ENCODE measurements around the gene METTL22.

DNA sequence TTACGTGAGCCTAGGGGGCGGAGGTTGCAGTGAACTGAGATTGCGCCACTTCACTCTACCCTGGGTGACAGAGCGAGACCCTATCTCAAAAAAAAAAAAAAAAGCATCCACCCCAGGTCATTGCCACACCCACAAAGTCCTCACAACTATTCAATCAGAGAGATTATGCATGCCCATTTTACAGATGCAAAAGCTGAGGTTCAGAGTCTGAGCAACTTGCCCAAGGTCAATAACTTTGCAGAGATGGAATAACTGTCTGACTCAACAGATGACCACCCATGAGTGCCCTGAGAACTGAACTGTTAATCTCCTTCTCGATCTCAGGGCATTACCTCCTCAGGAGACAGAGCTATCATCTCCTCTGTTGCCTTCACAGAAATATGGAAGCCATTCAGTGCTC lies 25.7 kb upstream of the METTL22 start:
- TF ChIP-seq, protein P1, sequence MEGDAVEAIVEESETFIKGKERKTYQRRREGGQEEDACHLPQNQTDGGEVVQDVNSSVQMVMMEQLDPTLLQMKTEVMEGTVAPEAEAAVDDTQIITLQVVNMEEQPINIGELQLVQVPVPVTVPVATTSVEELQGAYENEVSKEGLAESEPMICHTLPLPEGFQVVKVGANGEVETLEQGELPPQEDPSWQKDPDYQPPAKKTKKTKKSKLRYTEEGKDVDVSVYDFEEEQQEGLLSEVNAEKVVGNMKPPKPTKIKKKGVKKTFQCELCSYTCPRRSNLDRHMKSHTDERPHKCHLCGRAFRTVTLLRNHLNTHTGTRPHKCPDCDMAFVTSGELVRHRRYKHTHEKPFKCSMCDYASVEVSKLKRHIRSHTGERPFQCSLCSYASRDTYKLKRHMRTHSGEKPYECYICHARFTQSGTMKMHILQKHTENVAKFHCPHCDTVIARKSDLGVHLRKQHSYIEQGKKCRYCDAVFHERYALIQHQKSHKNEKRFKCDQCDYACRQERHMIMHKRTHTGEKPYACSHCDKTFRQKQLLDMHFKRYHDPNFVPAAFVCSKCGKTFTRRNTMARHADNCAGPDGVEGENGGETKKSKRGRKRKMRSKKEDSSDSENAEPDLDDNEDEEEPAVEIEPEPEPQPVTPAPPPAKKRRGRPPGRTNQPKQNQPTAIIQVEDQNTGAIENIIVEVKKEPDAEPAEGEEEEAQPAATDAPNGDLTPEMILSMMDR (IDR thresholded peaks at IDR 0.05): no peak
- TF ChIP-seq POLR2A (IDR thresholded peaks at IDR 0.05): no peak

All from body of pancreas (tissue), 4 donors.